ENCODE results near the gene NMRAL1. TPM values are rescaled to one million over a fixed set of nuclear protein-coding genes. Genes with fewer than 3 reads are reported as not detected.

NMRAL1 gene
- total RNA-seq, 2 experiments from 2014 or later: 34.0 to 35.9 TPM

GRCh38 chr16:4428500-4428899 lies 45.9 kb downstream of the NMRAL1 start:
- H3K4me3 Mint-ChIP-seq: no peak overlapping the region
- H3K36me3 Mint-ChIP-seq (ENCODE audit: low read depth): peaks cover 18% of the 10 kb centered on the region
- POLR2A ChIA-PET: no interaction called here
- no peaks in the 10 kb centered on the region for H3K9me3 Mint-ChIP-seq
- DNase-seq: no peak
- no peaks in the 10 kb centered on the region for H3K27me3 Mint-ChIP-seq
- CTCF ChIA-PET: interaction anchor here (0.7 to 1.2 kb wide), 3 partner anchors 11 to 26 kb away, joined by 3 read pairs; no protein-coding TSS in a partner anchor
- peaks cover 36% of the 10 kb centered on the region for H3K4me1 Mint-ChIP-seq
- no peak overlapping the region for H3K27ac Mint-ChIP-seq

- H3K4me3 Mint-ChIP-seq: peak overlapping the region; percentile 99
- DNase-seq: no peak
- peaks cover 32% of the 10 kb centered on the region for H3K4me1 Mint-ChIP-seq
- H3K27me3 Mint-ChIP-seq: no peaks in the 10 kb centered on the region
- peak overlapping the region; percentile 99 for H3K27ac Mint-ChIP-seq
- POLR2A ChIA-PET: no interaction called here
- CTCF ChIA-PET: interaction anchor here (0.7 to 1.0 kb wide), 3 partner anchors 24 to 121 kb away, joined by 3 to 4 read pairs (median 4); no protein-coding TSS in a partner anchor
- peaks cover 17% of the 10 kb centered on the region for H3K36me3 Mint-ChIP-seq (ENCODE audit: low read depth)
- H3K9me3 Mint-ChIP-seq: no peaks in the 10 kb centered on the region
These were observed 47.6 kb downstream of the NMRAL1 start for GRCh38 chr16:4426722-4427372.

- Mint-ChIP-seq H3K27ac (peak overlapping the region; percentile 99), H3K4me1 (peaks cover 31% of the 10 kb centered on the region), H3K4me3 (peak overlapping the region; percentile 99), H3K36me3 (ENCODE audit: low read depth) (peaks cover 12% of the 10 kb centered on the region), H3K9me3 (no peaks in the 10 kb centered on the region), H3K27me3 (no peaks in the 10 kb centered on the region)
- no peak for DNase-seq
- ChIA-PET POLR2A (no interaction called here), CTCF (no interaction called here)
These were observed 48.3 kb downstream of the NMRAL1 start for GRCh38 chr16:4426021-4426684.

GRCh38 chr16:4425378-4426020 lies 48.9 kb downstream of the NMRAL1 start, which contains the start of gene DNAJA3:
Gene DNAJA3 (plus strand): TSS chr16:4425868. CDS start chr16:4425882, 14 bp downstream.
- POLR2A ChIA-PET: interaction anchor here (0.6 kb wide), 1 partner anchor 40 kb away, joined by 3 read pairs; no protein-coding TSS in a partner anchor
- peak; percentile 91 for DNase-seq
- no peaks in the 10 kb centered on the region for H3K27me3 Mint-ChIP-seq
- H3K4me3 Mint-ChIP-seq: peak within 1 kb of the TSS; percentile 99
- H3K4me1 Mint-ChIP-seq: peaks cover 31% of the 10 kb centered on the region
- peaks cover 12% of the 10 kb centered on the region for H3K36me3 Mint-ChIP-seq (ENCODE audit: low read depth)
- H3K27ac Mint-ChIP-seq: peak within 1 kb of the TSS; percentile 99
- CTCF ChIA-PET: interaction anchor here (1.0 kb wide), 1 partner anchor 10 kb away, joined by 4 read pairs; the partner anchor contains the start of gene CORO7
- H3K9me3 Mint-ChIP-seq: no peaks in the 10 kb centered on the region

GRCh38 chr16:4420505-4421105 lies 53.8 kb downstream of the NMRAL1 start:
- H3K4me3 Mint-ChIP-seq: no peak overlapping the region
- no peaks in the 10 kb centered on the region for H3K9me3 Mint-ChIP-seq
- CTCF ChIA-PET: interaction anchor here (4.9 kb wide), 1 partner anchor 18 kb away, joined by 24 read pairs; no protein-coding TSS in a partner anchor
- H3K27me3 Mint-ChIP-seq: peaks cover 3% of the 10 kb centered on the region
- H3K27ac Mint-ChIP-seq: no peak overlapping the region
- H3K4me1 Mint-ChIP-seq: peaks cover 10% of the 10 kb centered on the region
- POLR2A ChIA-PET: no interaction called here
- DNase-seq: no peak
- no peaks in the 10 kb centered on the region for H3K36me3 Mint-ChIP-seq (ENCODE audit: low read depth)

GRCh38 chr16:4419402-4419959 lies 54.9 kb downstream of the NMRAL1 start:
- Mint-ChIP-seq H3K4me1 (peaks cover 15% of the 10 kb centered on the region), H3K36me3 (ENCODE audit: low read depth) (peaks cover 6% of the 10 kb centered on the region), H3K9me3 (no peaks in the 10 kb centered on the region), H3K4me3 (no peak overlapping the region), H3K27me3 (peaks cover 3% of the 10 kb centered on the region), H3K27ac (no peak overlapping the region)
- ChIA-PET CTCF (interaction anchor here (1.0 to 4.9 kb wide), 4 partner anchors 9 to 89 kb away, joined by 3 to 24 read pairs (median 4); no protein-coding TSS in a partner anchor), POLR2A (no interaction called here)
- DNase-seq: no peak

- no peaks in the 10 kb centered on the region for H3K9me3 Mint-ChIP-seq
These were observed 58.0 kb downstream of the NMRAL1 start, which contains the start of gene CORO7 for GRCh38 chr16:4416200-4417032. Gene CORO7 (minus strand): TSS chr16:4416596. CDS start chr16:4416518, 78 bp downstream.

GRCh38 chr16:4415538-4416199 lies 58.8 kb downstream of the NMRAL1 start:
- ChIA-PET POLR2A (interaction anchor here (1.0 kb wide), 1 partner anchor 64 kb away, joined by 3 read pairs; no protein-coding TSS in a partner anchor), CTCF (interaction anchor here (0.5 to 1.6 kb wide), 10 partner anchors 9 to 360 kb away, joined by 3 to 6 read pairs (median 4); partner anchors contain the start of gene MGRN1)
- peaks cover 28% of the 10 kb centered on the region for H3K36me3 Mint-ChIP-seq (ENCODE audit: low read depth)
- H3K4me3 Mint-ChIP-seq: peak overlapping the region; percentile 89
- H3K9me3 Mint-ChIP-seq: no peaks in the 10 kb centered on the region
- peaks cover 37% of the 10 kb centered on the region for H3K4me1 Mint-ChIP-seq
- peak; percentile 78 for DNase-seq
- H3K27me3 Mint-ChIP-seq: peaks cover 3% of the 10 kb centered on the region
- peak overlapping the region; percentile 92 for H3K27ac Mint-ChIP-seq

More at GRCh38 chr16:4416200-4417032, 58.0 kb downstream of the NMRAL1 start, which contains the start of gene CORO7:
- Mint-ChIP-seq H3K27me3 (peaks cover 3% of the 10 kb centered on the region), H3K4me3 (peak within 1 kb of the TSS; percentile 89), H3K4me1 (peaks cover 33% of the 10 kb centered on the region), H3K36me3 (ENCODE audit: low read depth) (peaks cover 24% of the 10 kb centered on the region), H3K27ac (peak within 1 kb of the TSS; percentile 92)
- DNase-seq: peak; percentile 98
- CTCF ChIA-PET: interaction anchor here (0.5 to 4.9 kb wide), 13 partner anchors 8 to 361 kb away, joined by 3 to 24 read pairs (median 4); partner anchors contain the start of gene MGRN1
- POLR2A ChIA-PET: interaction anchor here (1.0 kb wide), 1 partner anchor 64 kb away, joined by 3 read pairs; no protein-coding TSS in a partner anchor

- Mint-ChIP-seq H3K4me1 (peaks cover 43% of the 10 kb centered on the region), H3K27ac (peak overlapping the region; percentile 92), H3K4me3 (peak overlapping the region; percentile 89), H3K9me3 (no peaks in the 10 kb centered on the region), H3K27me3 (peaks cover 3% of the 10 kb centered on the region), H3K36me3 (ENCODE audit: low read depth) (peaks cover 34% of the 10 kb centered on the region)
- CTCF ChIA-PET: interaction anchor here (0.8 to 3.6 kb wide), 4 partner anchors 9 to 475 kb away, joined by 3 to 15 read pairs (median 4); no protein-coding TSS in a partner anchor
- POLR2A ChIA-PET: no interaction called here
- DNase-seq: peak; percentile 94
These were observed 60.1 kb downstream of the NMRAL1 start for GRCh38 chr16:4414187-4414917.

GRCh38 chr16:4412854-4413253 lies 61.6 kb downstream of the NMRAL1 start:
- CTCF ChIA-PET: interaction anchor here (3.6 kb wide), 1 partner anchor 10 kb away, joined by 15 read pairs; no protein-coding TSS in a partner anchor
- peak overlapping the region; percentile 3 for H3K4me3 Mint-ChIP-seq
- no peak for DNase-seq
- H3K9me3 Mint-ChIP-seq: no peaks in the 10 kb centered on the region
- POLR2A ChIA-PET: no interaction called here
- H3K4me1 Mint-ChIP-seq: peaks cover 43% of the 10 kb centered on the region
- H3K27ac Mint-ChIP-seq: peak overlapping the region; percentile 9
- peaks cover 34% of the 10 kb centered on the region for H3K36me3 Mint-ChIP-seq (ENCODE audit: low read depth)
- H3K27me3 Mint-ChIP-seq: no peaks in the 10 kb centered on the region

Data from activated CD4-positive, alpha-beta T cell treated with anti-CD3 and anti-CD28 coated beads, Interleukin-2, amount 10 ng/mL, durations not matched to agents 7 days and 5 days (primary cell).